GM23248 (cell line): Measurements from ENCODE around the gene COMP.

Experiments used
- EZH2 ChIP-seq: fragments of 200-600 bp; sonication (generic); IDR thresholded peaks from 2 replicates; pipeline ENCODE4 v1.6.1; 2018; ENCODE audit warnings: antibody characterized with exemption, mild to moderate bottlenecking; ENCODE audit not compliant: insufficient read depth, poor library complexity, severe bottlenecking
- EZH2phosphoT487 ChIP-seq: fragments of 200-600 bp; sonication (generic); IDR thresholded peaks from 2 replicates; pipeline ENCODE4 v1.6.1; 2018; ENCODE audit warnings: antibody characterized with exemption, moderate library complexity, mild to moderate bottlenecking, low read depth; ENCODE audit not compliant: insufficient read depth

DNA sequence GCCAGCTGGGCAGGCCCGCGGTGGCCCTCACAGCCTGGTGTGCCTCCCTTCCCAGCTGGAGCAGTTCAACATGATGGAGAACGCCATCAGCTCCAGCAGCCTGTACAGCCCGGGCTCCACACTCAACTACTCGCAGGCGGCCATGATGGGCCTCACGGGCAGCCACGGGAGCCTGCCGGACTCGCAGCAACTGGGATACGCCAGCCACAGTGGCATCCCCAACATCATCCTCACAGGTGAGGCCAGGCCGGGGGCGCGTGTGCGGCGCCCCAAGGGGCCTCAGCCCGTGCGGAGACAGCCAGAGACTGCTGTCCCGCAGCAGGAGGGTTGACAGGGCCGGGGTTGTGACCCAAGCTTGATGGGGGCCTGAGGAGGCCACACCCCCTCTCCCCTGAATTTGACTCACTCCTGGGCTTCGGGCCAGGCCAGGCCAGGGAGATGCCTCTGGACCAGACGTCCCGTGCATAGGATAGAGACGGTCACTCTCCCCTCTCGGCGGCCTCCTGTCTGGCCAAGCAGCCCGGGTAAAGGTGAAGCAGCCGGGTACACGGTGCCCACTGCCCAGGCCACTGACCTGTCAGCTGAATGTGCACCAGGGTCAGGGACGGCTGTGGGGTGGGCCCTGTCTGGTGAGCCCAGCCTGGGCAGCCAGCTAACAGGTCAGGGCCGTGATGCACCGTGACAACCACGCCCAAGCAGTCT is 15.4 kb downstream of the COMP start:
- TF ChIP-seq EZH2phosphoT487 (no peak), EZH2 (no peak)
